IPS-NIHi7 (cell line): ENCODE data around the gene CNOT4.

Experiments
- DNase-seq: peaks from one replicate; pipeline ENCODE4 v3.0.0; 2012; ENCODE audit warnings: mixed read lengths; ENCODE audit errors: extremely low spot score

Gene CNOT4

GRCh38 chr7:135509839-135510591, at the start of gene CNOT4:
CNOT4 (minus strand) TSS chr7:135510102; CDS start chr7:135438331, 71,771 bp downstream.
- peak; percentile 97 for DNase-seq

GRCh38 chr7:135558881-135559280, 49.0 kb upstream of the CNOT4 start:
- DNase-seq, result no peak

GRCh38 chr7:135558337-135558767, 48.5 kb upstream of the CNOT4 start:
- peak; percentile 59 for DNase-seq

DNA sequence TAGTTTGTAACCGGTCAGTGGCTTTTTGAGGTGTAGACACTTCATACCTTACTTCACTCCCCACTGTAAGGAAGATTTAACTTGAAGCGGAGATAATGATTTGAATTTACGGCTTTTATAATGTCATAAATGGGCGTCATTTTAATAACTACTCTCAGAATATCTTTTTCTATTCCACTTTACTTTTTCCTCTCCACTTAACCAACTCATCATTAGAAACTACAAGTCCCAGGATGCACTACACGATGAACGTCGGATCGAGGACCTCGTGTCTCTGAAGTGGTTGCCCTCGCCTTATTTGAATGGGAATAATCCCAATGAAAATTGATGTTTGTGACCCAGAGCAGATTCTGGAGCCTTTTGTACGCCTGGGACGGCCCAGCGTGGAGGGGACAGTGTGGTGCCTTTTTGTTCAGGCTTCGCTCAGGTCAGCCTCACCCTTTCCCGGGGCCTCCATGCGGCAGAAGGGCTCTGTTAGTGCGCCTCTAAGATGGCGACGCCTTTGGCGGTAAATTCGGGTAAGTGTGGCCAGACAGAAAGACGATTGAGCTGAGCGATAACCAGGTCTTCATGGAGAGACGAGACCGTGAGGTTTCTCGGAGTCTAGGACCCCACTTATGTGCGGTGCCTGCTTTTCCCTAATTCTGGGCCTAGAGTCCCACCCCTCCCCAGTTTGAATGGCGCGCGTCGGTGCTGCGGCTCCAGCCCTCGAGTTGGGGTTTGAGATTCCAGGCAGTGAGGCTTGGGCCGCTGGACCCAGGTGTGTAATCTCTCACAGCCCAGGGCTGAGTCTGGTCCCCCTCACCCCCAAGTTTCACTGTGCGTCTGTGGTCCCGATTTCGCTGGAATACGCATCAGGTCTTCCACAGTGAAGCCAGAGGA, 47.8 kb upstream of the CNOT4 start, which contains the start of gene NUP205:
TSS of gene NUP205 (plus strand) at position 463 of the 882 bp plus-strand sequence. CDS start at position 491, 28 bp downstream.
- peak; percentile 68 for DNase-seq

- DNase-seq, result no peak
Measured at GRCh38 chr7:135553346-135553745, 43.4 kb upstream of the CNOT4 start.

DNA sequence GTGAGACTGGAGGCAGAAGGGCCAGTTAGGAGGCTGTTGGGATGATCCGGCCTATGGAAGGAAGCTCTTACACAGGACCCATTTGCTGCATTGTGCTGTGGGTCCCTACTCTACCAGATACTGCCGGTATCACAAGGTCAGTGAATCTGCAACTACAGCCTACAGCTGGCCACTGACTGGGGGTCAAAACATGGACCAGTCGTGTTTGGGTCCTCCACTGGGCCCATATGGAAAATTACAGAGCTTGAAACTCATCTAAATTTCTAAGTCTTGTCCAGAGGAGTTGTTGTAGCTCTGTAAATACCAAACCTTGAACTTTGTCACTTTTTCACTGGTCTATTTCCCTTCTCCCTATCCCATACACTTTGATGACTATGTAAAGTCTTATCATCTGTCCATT, 42.2 kb upstream of the CNOT4 start:
- no peak for DNase-seq

- DNase-seq, result no peak
Measured at GRCh38 chr7:135550196-135550595, 40.3 kb upstream of the CNOT4 start.

GRCh38 chr7:135541029-135541428, 31.1 kb upstream of the CNOT4 start:
- no peak for DNase-seq

GRCh38 chr7:135539629-135540028, 29.7 kb upstream of the CNOT4 start:
- no peak for DNase-seq

DNA sequence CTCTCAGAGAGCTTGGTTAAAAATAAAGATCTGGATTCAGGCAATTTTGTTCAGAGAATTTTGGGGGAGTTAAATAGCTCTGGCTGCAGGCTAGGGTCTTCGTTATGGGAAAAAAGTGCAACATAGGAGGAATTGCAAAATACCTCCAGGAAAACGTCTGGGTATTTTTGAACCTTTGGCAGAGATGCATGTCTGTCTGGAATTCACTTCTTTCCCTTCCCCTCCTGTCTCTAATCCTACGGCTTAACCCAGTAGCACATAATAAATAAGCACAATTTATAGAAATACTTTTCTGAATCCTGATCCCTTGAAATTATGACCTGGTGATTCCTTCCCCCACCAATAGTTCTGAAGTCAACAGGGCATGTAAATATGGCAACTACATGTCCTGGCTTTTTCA, 28.5 kb upstream of the CNOT4 start:
- no peak for DNase-seq

GRCh38 chr7:135537905-135538304, 28.0 kb upstream of the CNOT4 start:
- no peak for DNase-seq

GRCh38 chr7:135537453-135537852, 27.6 kb upstream of the CNOT4 start:
- no peak for DNase-seq

DNA sequence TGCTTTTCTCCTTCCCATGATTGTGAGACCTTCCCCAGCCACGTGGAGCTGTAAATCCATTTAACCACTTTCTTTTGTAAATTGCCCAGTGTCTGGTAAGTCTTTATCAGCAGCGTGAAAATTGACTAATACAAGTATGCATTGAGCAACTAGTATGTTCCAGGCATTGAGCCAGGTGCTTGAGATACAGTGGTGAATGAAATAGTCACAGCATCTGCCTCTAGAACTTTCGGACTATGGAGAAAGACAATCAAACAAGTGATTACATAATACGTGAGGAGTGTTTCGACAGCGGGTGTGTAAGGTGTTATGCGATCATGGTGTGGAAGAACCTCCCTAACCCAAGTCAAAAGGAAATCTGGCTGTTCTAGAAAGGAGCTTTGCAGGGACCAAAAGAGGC, 26.2 kb upstream of the CNOT4 start:
- DNase-seq, result no peak

DNA sequence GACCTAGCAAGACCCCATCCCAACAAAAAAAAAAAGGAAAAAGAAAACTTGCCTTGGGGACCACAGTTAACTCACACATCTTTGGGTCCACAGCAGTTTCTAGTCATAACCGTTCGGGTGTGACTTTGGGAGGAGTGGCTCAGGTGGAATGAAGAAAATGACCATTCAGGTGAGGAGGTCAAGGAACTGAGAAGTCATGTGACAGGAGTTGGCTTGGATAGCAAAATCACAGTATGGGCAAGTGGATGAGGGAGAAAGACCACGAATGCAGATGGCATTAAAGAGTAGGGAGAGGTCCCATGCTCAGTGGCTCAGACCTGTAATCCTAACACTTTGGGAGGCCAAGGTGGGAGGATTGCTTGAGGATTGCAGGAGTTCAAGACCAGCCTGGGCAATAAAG, 17.1 kb upstream of the CNOT4 start:
- no peak for DNase-seq

DNA sequence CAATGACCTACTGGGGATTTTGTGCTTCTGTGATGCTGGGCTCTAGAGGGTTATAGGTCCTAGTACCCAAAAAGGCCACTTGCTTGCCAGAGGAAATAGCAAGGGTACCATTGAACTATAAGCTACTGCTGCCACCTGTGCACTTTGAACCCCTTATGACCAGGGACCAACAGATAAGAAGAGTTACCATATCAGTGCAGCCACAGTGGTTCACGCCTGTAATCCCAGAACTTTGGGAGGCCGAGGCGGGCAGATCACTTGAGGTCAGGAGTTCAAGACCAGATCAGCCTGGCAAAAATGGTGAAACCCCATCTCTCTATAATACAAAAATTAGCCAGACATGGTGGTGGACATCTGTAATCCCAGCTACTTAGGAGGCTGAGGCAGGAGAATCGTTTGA, 15.5 kb upstream of the CNOT4 start:
- DNase-seq, result no peak

DNA sequence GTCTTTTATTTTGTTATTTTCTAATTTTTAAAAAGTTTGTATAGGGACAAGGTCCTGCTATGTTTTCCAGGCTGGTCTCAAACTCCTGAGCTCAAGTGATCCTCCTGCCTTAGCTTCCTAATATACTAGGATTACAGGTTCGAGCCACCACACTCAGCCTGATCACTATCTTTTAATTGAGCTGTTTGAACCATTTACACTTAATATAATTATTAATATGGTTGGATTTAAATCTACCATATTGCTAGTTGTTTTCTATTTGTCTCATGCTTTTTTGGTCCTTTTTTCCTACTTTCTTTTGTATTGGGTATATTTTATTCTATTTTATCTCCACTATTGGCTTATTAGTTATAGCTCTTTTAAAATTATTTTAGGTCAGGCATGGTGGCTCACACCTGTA, 13.2 kb upstream of the CNOT4 start:
- DNase-seq, result no peak

- no peak for DNase-seq
Measured at GRCh38 chr7:135522509-135522908, 12.6 kb upstream of the CNOT4 start.

- DNase-seq, result no peak
Measured at GRCh38 chr7:135519871-135520270, 10.0 kb upstream of the CNOT4 start.

- DNase-seq, result no peak
Measured at GRCh38 chr7:135519233-135519688, 9.4 kb upstream of the CNOT4 start.

DNA sequence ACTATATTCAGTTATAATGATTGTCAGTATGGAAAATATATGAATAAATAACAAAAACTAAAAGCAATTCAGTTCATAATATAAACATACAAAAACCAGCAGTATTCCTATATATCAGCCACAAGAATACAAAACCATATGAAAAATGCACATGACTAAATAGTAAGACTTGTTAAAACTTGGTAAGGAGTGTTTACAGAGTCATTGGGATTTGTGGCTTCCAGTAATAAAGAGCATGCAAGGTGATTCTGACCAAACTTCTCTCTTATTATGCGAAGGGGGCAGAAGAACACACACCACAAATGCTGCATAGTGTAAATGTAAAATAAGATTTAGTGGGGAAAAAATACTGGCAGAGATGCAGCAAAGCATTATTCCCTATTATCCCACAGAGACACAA, 8.8 kb upstream of the CNOT4 start:
- DNase-seq, result no peak

DNA sequence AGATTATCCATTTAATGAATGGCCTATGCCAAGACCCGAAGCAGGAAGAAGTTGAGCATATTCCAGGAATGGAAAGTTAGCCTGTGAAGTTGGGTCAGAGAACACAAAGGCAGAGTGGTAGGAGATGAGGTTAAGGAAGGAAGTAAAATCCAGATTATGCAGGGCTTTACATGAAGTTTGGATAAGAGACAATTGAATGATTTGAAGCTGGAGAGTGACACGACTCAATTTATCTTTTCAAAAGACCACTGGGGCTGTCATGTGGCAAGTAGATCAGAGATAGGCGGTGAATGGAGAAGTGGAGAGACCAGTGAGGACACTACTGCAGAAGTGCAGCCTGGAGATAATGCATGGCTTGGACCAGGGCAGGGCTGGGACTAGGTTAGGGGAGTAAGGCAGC, 7.2 kb upstream of the CNOT4 start:
- no peak for DNase-seq

DNA sequence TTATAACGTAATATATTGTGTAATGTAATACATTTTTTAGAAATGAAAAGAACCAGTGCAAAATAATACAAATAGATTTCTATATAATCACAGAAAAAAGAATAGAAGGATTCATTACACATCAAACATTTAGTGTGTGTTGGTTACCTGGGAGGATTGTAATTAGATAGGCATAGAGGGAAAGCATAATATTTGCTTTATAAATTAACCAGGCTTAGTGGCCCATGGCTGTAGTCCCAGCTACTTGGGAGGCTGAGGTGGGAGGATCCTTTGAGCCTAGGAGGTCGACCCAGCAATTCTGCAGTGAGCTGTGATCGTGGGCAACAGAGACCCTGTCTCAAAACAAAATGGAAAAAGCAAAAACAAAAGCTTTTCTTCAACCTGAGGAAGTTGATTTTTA, 5.0 kb upstream of the CNOT4 start:
- DNase-seq, result no peak
